Ishikawa (cell line): ENCODE measurements around the gene PTF1A.

ENCODE experiments used
- CREB1 ChIP-seq: IDR thresholded peaks from 2 replicates; pipeline ENCODE4 v1.6.1; 2012; ENCODE audit warnings: low read depth
- EGR1 ChIP-seq: IDR thresholded peaks from 2 replicates; pipeline ENCODE4 v1.6.1; 2012
- EP300 ChIP-seq: IDR thresholded peaks from 2 replicates; pipeline ENCODE4 v1.6.1; 2012; ENCODE audit warnings: borderline replicate concordance
- FOXM1 ChIP-seq: IDR thresholded peaks from 2 replicates; pipeline ENCODE4 v1.6.1; 2012; ENCODE audit warnings: low read depth, borderline replicate concordance
- RAD21 ChIP-seq: IDR thresholded peaks from 2 replicates; pipeline ENCODE4 v1.6.1; 2012; ENCODE audit warnings: low read depth
- TAF1 ChIP-seq: IDR thresholded peaks from 2 replicates; pipeline ENCODE4 v1.6.1; 2012; ENCODE audit warnings: low read depth, mild to moderate bottlenecking
- TCF12 ChIP-seq: IDR thresholded peaks from 2 replicates; pipeline ENCODE4 v1.6.1; 2012; ENCODE audit warnings: low read depth
- YY1 ChIP-seq: IDR thresholded peaks from 2 replicates; pipeline ENCODE4 v1.6.1; 2012; ENCODE audit warnings: low read depth
- TF ChIP-seq, protein P1 (sequence below): IDR thresholded peaks from 2 replicates; pipeline ENCODE4 v1.6.1; 2012
- TF ChIP-seq, protein P2 (sequence below): IDR thresholded peaks from 2 replicates; pipeline ENCODE4 v1.6.1; 2012

DNA sequence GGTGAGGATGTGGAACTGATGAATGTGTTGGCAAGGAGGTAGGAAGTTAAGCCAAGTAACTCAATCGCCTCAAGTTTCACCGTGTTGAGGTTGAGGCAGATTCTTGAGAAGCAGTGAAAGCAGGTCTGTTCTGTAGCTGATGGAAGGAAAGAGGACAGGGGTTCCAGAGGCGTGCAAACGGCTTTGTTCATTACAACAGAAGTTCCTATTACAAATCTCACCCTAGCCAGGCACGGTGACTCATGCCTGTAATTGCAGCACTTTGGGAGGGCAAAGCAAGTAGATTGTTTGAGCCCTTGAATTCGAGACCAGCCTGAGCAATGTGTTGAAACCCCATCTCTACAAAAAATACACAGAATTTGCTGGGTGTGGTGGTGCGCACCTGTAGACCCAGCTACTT is 36.9 kb upstream of the PTF1A start:
- TF ChIP-seq TAF1 (no peak), EP300 (no peak), CREB1 (no peak), EGR1 (no peak), RAD21 (no peak), FOXM1 (no peak), TCF12 (no peak), YY1 (no peak)
- TF ChIP-seq, protein P1, sequence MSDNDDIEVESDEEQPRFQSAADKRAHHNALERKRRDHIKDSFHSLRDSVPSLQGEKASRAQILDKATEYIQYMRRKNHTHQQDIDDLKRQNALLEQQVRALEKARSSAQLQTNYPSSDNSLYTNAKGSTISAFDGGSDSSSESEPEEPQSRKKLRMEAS = no peak
- TF ChIP-seq, protein P2, sequence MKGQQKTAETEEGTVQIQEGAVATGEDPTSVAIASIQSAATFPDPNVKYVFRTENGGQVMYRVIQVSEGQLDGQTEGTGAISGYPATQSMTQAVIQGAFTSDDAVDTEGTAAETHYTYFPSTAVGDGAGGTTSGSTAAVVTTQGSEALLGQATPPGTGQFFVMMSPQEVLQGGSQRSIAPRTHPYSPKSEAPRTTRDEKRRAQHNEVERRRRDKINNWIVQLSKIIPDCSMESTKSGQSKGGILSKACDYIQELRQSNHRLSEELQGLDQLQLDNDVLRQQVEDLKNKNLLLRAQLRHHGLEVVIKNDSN = no peak
